ENCODE data around the gene LRRC19.

The LRRC19 gene

DNA sequence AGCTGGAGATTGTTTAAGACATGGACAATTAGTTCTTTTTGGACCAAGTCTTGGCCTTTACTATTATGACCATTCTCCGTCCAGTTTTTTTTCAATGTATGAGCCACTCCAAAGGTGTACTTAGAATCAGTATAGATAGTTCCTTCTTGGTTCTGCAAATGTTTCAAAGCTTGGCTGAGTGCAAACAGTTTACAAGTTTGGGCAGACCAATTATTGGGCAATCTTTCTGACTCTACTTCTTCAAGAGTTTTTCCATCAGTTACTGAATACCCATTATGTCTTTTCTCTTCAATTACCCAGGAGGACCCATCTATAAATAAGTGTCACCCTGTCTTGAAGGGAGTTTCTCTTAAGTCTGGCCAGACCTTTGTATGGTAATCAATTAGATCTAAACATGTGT, 33.8 kb downstream of the LRRC19 start:
- H3K4me3 ChIP-seq (ENCODE audit: low read depth, low read length): no peak overlapping the region
- DNase-seq (ENCODE audit: low read depth): no peak

DNA sequence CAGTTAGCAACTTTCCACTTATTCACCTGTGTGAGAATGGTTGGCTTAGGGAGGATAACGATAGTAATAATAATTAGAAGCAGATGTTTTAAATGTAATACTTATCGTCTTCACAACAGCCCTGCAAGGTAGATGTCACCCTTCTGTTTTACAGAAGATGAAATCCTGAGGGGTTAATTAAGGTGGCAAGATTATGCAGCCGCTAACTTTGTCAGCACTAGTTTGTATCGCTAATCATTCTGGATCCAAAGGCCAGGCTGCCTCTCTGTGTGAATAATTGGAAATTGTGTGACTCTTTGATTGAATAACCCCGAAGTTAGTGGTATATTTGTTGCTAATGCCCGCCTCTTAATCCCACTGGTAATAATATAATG, 48.6 kb downstream of the LRRC19 start:
- peak overlapping the region; percentile 66 for H3K4me3 ChIP-seq (ENCODE audit: low read depth, low read length)
- no peak for DNase-seq (ENCODE audit: low read depth)

DNA sequence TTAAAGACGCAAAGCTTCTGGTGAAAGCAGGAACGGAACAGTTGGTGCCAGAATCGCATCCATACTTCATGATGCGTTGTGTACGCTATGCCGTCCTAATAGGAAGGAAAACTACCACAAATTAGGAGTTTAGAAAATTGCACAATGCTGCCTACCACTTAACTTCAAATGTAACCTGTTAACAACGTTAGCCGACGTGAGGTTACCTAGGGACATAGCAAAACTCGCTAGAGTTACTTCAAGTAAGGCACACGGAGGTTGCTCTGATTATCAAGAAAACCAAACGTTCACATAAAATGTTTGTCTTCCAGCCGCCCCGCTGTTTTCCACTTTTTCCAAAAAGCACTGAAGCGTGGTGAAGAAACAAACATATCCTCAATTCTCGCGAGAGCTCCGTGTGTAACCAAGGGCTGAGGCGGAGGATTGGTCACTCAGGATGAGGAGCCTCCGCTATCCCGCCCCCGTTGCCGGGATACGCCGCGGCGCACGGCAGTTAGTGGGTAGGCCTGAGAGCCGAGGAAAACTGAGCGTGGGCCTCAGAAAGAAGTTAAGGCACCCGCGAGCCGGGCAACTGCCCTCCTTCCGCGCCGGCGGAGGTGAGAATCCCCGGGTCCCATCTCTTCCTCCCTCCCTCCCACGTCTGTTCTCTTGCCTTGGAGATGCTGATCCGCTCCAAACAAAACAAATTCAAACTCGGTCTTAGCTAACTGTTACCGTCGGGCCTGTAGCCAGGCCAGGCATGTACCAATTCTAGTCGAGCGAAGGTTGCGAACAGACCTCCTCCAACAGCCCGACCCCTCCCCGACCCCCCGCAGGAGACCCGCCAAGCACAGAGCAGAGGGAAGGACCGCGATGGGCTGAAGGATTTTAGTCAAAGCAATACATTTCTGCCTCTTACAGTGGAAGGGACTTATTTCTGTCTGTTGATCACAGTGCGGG, 49.3 kb downstream of the LRRC19 start, which contains the start of gene IFT74:
IFT74 (plus strand) TSS at position 492 of the 939 bp plus-strand sequence. CDS start 5,556 bp downstream, outside the sequence.
- peak; percentile 95 for DNase-seq (ENCODE audit: low read depth)
- H3K4me3 ChIP-seq (ENCODE audit: low read depth, low read length): peak within 1 kb of the TSS; percentile 66

DNA sequence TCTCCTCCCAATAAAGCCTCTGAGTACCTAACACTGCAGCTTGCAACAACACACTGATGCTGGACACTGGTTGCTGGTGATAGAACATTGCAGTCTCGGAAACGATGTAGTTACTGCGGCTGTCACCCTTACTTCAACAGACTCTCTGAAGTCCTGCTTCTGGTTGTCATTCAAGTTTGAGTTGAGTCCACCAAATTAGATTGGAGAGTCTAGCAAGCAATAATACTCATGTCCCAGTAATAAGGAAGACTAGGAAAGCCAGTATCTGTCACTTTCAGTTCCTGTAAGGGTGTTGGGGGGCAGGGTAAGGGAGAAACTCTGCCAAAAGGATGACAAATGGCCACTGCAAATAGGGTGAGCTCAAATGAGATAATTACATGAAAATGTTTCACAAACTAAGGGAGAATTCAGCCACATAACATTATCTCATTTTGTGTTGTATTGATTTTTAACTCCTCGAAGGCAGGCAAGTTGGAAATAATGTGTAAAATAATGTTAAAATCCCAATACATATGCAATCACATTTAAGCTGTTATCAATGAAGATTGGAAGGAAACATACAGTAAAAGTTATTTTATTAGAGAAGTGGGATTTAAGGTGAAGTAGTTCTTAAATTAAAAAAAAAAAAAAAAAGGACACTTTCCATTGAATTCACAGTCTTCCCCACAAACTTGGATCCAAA, 50.1 kb downstream of the LRRC19 start:
- no peak for DNase-seq (ENCODE audit: low read depth)
- H3K4me3 ChIP-seq (ENCODE audit: low read depth, low read length): peak overlapping the region; percentile 66

DNA sequence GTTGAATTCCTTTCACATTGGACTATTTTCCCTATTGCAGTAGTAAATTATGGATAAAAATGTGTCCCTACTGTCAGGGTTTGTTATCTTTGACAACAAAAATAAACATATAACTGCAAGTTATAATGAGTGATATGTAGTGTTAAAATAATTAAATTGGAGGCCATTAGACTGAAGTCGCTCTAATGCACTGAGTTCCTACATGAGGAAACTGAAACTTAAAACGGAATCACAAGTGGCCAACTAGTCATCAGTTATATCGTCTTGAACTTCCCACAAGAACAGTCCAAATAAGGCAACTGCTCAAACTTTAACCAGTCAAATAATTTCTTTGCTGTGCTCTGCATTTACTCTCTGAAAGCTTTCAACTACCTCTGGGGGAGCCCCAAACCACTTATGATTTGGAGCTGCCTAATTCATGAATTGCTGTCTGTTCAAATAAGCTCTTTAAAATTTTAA, 51.4 kb downstream of the LRRC19 start:
- H3K4me3 ChIP-seq (ENCODE audit: low read depth, low read length): no peak overlapping the region
- DNase-seq (ENCODE audit: low read depth): no peak

DNA sequence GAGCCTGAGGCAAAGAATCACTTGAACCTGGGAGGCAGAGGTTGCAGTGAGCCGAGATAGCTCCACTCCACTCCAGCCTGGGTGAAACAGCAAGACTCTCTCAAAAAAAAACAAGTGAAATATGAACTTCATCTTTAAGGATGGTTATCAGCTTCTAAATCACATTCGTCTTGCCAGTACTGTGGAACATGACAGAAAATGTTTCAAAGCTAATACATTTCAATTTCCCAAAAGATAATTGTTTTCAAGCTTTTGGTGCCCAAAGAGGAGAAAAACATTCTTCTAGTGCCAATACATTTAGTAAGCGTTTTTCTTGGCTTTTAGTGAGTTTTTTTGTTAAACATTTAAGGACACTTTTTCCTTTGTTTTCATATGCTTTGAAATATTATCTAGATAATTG, 53.7 kb downstream of the LRRC19 start:
- no peak for DNase-seq (ENCODE audit: low read depth)

DNA sequence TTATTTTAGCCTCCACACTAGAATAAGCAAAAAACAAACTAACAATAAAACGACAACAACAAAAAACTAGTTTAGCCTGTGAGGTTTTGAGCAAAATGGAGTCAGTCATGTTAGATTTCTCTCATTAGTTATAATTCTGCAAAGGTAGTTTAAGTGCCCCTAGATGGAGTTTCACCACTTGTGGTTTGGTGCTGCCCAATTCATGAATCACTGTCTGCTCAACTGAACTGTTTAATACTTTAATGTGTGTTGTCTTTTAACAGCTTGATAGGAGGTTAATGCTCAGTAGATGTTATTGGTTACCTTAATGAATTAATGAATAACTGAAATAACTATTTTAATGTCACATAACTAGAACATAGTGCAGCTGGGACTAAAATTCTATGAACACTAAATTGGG, 55.0 kb downstream of the LRRC19 start:
- DNase-seq (ENCODE audit: low read depth): no peak
- no peak overlapping the region for H3K4me3 ChIP-seq (ENCODE audit: low read depth, low read length)

More for the DNA sequence above, 53.7 kb downstream of the LRRC19 start:
- no peak overlapping the region for H3K4me3 ChIP-seq (ENCODE audit: low read depth, low read length)

DNA sequence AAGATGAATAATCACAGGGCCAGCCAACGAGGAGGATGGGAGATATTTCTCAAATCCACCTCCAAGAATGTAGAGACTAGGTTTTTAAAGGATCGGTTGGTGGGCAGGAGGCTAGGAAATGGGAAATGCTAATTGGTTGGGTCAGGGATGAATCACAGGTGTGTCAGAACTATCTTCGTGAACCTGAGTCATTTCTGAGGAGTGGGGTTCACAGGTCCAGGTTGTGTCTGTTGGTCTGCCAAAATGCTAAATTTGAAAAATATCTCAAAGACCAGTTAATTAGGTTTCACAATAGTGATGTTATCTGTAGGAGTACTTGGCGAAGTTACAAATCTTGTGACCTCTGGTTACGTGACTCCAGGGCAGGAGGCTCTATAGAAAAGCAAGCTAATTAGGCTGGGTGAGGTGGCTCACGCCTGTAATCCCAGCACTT, 55.8 kb downstream of the LRRC19 start:
- DNase-seq (ENCODE audit: low read depth): no peak
- no peak overlapping the region for H3K4me3 ChIP-seq (ENCODE audit: low read depth, low read length)

DNA sequence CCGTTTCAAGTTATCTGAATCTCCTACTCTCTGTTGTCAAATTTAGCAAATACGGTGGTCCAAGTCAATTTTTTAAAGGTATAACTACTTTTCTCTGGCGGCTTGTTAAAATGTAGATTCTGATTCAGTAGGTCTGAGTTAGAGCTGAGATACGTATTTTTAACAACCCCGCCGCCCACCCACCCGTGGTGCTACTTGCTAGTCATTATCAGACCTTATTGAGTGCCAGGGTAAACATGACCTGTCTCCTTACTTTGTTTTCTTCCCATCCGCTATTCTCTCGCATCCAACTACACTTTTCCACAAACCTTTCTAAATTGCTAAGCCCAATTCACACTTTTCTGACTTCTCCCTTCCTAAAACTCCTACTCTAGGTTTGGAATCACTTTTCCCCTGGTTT, 57.7 kb downstream of the LRRC19 start:
- peak overlapping the region; percentile 96 for H3K4me3 ChIP-seq (ENCODE audit: low read depth, low read length)
- DNase-seq (ENCODE audit: low read depth): no peak

DNA sequence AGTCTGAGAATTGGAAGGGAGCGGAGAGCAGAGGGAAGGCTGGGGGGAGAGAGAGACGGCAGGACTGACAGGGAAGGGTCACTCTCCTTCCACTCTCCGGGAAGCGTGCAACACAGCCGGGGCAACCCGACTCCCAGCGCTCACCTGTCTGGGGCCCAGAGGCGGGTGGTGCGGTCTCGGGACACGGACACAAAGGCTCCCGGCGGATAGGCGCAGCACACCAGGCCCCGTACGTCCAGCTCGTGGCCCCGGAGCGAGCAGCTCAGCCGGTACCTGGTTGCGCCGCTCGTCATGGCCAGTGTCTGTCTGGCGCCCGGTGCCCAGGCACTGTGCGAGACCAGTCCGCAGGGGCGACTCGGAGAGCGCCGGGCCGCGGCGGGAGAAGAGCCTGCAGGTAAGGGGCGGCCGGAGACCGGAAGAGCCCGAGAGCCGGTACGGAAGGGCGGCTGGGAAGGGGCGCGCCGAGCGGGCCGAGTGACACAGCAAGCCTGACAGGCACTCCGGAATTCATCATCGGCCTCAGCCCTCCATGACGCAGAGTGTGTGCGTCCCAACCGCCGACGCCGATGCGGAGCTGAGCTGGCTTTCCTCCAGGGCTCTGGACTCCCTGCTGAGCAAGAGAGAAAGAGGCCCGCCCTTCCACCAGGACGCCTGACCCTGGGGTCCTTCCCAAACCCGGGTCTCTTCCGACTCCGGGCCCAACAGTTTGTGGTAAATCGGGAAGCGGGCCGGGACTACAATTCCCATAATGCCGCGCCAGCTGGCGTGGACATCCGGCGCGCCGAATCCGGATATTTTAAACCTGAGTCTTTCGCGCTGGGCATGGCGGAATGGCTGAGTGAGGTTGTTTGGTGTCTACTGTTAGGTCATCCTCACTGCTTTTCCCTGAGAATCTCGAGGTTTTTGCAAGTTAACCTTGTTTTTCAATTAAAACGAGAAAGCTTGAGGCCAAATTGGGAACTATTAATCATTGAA, 58.4 kb downstream of the LRRC19 start, which contains the start of gene PLAA:
PLAA (minus strand) TSS at position 490 of the 975 bp plus-strand sequence; CDS start at position 293, 197 bp downstream.
- peak within 1 kb of the TSS; percentile 96 for H3K4me3 ChIP-seq (ENCODE audit: low read depth, low read length)
- peak; percentile 61 for DNase-seq (ENCODE audit: low read depth)

DNA sequence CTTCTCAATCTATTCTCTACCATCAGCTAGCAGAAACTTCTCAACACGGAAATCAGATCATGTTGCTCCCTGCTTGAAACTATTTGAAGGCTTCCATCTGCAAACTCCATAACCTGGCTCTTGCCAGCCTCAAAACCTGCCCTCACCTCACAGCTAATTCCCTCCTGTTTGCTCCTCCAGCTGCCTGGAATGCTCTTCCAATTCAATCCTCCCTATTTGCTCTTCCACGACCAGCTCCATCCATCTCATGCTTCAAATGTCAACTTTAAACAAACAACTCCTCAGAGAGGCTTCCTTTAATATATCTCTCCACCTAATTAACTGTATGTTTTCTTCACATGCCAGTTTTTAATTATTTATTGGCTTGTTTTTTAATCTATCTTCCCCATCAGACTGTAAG, 59.9 kb downstream of the LRRC19 start:
- peak overlapping the region; percentile 96 for H3K4me3 ChIP-seq (ENCODE audit: low read depth, low read length)
- no peak for DNase-seq (ENCODE audit: low read depth)
